Measurements from ENCODE around the gene FBXL16. TPM values are rescaled to one million over a fixed set of nuclear protein-coding genes. Genes with fewer than 3 reads are reported as not detected.

FBXL16 gene
- total RNA-seq, 1 experiment from 2014 or later = 14.6 TPM

- in situ Hi-C loops (cut with HindIII; ENCODE audit: low sequenced_read_pairs) = no loop called here
- DNase-seq (ENCODE audit: low spot score) = no peak
Observed at GRCh38 chr16:683396-684070, 22.1 kb downstream of the FBXL16 start.

DNA sequence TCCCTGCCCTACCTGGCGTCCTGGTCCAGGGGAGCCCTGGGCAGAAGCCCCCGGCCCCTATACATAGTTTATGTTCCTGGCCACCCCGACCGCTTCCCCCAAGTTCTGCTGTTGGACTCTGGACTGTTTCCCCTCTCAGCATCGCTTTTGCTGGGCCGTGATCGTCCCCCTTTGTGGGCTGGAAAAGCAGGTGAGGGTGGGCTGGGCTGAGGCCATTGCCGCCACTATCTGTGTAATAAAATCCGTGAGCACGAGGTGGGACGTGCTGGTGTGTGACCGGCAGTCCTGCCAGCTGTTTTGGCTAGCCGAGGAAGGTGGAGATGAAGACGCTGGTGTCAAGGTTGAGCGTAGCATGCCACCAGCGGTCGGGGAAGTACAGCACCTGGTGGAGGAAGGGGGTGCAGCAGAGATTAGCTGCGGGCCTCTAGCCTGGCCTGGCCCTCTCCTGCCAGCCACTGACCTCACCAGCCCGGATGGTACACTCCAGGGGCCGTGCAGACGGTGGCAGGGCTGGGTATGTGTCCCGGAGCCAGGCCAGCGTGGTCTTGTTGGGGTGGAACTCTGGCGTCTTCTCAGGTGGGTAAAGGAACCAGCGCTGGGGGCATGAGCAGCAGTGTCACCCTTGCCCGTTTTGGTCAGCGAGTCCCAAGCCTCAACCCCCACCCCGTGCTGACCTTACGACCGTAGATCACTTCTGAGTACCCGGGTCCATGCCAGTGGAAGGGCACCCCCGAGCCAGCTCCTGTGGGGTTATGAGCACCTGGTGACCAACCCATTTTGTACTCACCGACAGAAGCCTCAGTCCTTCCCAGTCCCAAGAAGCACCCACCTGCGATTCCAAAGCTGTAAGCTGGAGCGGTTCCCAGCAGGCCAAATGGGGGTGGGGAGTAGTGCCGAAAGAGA lies 22.9 kb downstream of the FBXL16 start:
- no peak for DNase-seq (ENCODE audit: low spot score)
- in situ Hi-C loops (cut with HindIII; ENCODE audit: low sequenced_read_pairs) = no loop called here

DNA sequence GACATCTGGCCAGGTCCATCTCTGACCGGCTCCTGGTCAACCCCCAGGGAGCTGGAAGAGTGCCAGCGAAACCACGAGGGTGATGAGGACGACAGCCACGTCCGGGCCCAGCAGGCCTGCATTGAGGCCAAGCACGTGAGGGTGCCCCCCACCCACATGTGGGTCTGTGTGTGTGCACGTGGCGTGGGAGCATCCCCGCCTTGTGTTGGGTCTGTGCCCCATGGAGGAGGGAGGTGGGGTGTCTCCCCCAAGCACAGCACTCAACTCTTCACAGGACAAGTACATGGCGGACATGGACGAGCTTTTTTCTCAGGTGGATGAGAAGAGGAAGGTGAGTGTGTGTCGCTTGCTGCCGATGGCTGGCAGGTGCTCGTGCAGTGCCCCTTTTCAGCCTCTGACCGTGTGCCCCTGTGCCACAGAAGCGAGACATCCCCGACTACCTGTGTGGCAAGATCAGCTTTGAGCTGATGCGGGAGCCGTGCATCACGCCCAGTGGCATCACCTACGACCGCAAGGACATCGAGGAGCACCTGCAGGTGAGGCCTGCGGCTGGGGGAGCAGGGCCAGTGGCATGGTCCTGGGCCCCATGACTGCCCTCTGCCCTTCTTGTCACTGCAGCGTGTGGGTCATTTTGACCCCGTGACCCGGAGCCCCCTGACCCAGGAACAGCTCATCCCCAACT lies 23.7 kb downstream of the FBXL16 start:
- DNase-seq (ENCODE audit: low spot score) = no peak
- in situ Hi-C loops (cut with HindIII; ENCODE audit: low sequenced_read_pairs) = no loop called here

- in situ Hi-C loops (cut with HindIII; ENCODE audit: low sequenced_read_pairs) = no loop called here
- peak; percentile 53 for DNase-seq (ENCODE audit: low spot score)
Observed at GRCh38 chr16:680967-681745, 24.4 kb downstream of the FBXL16 start.

GRCh38 chr16:680625-680945 lies 25.0 kb downstream of the FBXL16 start:
- no peak for DNase-seq (ENCODE audit: low spot score)
- in situ Hi-C loops (cut with HindIII; ENCODE audit: low sequenced_read_pairs) = no loop called here

DNA sequence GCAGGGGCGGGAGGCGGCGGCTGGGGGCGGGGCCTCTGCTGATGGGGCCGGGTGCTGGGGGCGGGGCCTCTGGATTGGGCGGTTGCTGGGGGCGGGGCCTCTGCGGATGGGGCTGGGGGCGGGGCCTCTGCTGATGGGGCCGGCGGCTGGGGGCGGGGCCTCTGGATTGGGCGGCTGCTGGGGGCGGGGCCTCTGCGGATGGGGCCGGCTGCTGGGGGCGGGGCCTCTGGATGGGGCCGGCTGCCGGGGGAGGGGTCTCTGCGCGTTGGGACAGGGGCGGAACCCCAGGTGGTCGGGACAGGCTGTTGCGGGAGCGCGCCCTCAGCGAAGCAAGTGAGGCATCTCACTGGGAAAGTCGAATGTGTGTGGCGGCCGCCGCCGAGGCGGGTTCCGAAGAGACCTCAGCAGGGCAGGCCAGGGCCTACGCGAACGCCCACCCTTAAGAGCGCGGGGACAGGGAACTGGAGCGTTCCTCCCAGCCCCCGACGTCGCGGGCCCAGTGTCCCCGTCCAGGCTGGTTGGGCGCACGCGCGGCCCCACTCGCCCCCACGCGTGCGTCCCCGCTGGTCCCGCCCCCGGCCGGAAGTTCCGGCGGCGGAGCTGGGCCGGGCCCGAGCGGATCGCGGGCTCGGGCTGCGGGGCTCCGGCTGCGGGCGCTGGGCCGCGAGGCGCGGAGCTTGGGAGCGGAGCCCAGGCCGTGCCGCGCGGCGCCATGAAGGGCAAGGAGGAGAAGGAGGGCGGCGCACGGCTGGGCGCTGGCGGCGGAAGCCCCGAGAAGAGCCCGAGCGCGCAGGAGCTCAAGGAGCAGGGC lies 25.6 kb downstream of the FBXL16 start, which contains the start of gene STUB1:
TSS of gene STUB1 (plus strand) at position 597 of the 811 bp plus-strand sequence. CDS start at position 713, 116 bp downstream.
- peak; percentile 75 for DNase-seq (ENCODE audit: low spot score)
- in situ Hi-C loops (cut with HindIII; ENCODE audit: low sequenced_read_pairs) = no loop called here

DNA sequence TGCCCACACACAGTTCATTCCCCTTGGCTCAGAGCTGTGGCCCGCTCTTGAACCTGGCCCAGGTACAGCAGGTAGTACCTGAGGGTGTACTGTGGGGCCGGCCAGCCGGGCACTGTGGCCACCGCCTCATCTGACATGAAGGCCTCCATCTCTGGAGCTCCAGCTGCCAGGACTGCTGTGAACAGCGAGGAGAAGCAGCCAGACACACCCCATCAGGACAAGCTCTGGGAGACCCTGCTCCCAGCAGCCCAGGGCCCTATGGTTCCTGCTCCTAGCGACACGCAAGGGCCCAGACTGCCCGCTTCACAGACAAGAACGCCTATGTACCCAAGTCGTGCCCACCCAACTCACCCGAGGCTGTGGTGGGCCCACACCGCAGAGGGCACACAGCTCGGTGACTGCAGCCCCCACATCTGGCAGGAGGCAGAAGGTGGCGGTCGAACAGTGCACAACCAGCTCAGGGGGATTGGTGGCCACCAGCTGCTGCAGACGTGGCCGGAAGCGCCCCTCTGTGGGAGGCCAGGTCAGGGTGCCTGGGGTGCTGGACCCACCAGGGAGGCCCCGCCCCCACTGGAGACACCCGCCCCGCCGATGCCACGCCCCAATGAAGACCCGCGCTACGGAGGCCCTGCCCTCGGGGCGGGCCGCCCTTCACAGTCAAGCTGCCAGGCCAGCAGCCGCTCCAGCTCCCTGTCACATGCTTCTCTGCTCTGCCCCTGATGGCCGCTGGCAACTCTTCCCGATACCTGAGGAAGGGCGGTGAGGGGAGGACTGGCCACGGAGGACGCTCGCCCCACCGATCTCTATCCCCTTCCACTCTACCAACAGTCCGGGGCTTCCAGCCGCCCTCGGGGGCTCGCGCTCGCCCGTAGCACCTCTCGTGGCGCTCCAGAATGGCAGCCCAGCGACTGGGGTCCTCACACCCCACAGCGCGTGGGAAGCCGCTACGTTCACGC lies 26.5 kb downstream of the FBXL16 start:
- DNase-seq (ENCODE audit: low spot score) = peak; percentile 76

GRCh38 chr16:678209-678857 lies 27.3 kb downstream of the FBXL16 start:
- in situ Hi-C loops (cut with HindIII; ENCODE audit: low sequenced_read_pairs) = no loop called here
- DNase-seq (ENCODE audit: low spot score) = peak; percentile 78

More for the DNA sequence above, 26.5 kb downstream of the FBXL16 start:
- in situ Hi-C loops (cut with HindIII; ENCODE audit: low sequenced_read_pairs) = no loop called here

GRCh38 chr16:677316-678190 lies 28.0 kb downstream of the FBXL16 start:
- no peak for DNase-seq (ENCODE audit: low spot score)
- in situ Hi-C loops (cut with HindIII; ENCODE audit: low sequenced_read_pairs) = no loop called here

- in situ Hi-C loops (cut with HindIII; ENCODE audit: low sequenced_read_pairs) = no loop called here
- no peak for DNase-seq (ENCODE audit: low spot score)
Observed at GRCh38 chr16:676913-677312, 28.7 kb downstream of the FBXL16 start.

DNA sequence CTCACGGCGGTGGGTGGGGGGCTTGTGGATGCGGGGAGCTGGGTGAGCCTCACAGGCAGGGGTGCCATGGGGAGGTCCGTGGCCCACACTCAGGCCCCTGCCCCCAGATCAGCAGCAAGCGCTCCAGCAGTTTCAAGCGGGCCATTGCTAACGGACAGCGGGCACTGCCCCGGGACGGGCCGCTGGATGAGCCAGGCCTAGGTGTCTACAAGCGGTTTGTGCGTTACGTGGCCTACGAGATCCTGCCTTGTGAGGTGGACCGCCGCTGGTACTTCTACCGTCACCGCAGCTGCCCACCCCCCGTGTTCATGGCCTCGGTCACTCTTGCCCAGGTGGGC lies 29.1 kb downstream of the FBXL16 start:
- DNase-seq (ENCODE audit: low spot score) = no peak
- in situ Hi-C loops (cut with HindIII; ENCODE audit: low sequenced_read_pairs) = no loop called here

DNA sequence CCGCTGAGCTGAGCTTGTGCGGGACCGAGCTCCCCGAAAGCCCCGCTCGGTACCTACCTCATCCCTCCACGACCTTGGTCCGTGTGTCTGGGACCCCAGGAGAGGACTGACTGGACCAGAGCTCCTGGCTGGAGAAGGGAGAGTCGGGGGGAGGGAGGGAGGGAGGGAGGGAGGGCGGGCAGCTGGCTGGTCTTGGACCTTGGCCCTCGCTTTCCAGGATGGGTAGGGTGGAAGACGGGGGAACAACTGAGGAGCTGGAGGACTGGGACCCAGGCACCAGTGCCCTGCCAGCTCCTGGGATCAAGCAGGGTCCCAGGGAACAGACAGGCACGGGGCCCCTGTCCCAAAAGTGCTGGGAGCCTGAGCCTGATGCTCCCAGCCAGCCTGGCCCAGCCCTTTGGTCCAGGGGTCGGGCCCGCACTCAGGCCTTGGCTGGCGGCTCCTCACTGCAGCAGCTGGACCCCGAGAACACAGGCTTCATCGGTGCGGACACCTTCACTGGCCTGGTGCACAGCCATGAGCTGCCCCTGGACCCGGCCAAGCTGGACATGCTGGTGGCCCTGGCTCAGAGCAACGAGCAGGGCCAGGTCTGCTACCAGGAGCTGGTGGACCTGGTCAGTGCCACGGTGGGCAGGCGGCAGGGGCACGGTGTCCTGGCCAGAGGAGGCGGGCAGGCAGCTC lies 29.6 kb downstream of the FBXL16 start:
- in situ Hi-C loops (cut with HindIII; ENCODE audit: low sequenced_read_pairs) = no loop called here
- DNase-seq (ENCODE audit: low spot score) = no peak

DNA sequence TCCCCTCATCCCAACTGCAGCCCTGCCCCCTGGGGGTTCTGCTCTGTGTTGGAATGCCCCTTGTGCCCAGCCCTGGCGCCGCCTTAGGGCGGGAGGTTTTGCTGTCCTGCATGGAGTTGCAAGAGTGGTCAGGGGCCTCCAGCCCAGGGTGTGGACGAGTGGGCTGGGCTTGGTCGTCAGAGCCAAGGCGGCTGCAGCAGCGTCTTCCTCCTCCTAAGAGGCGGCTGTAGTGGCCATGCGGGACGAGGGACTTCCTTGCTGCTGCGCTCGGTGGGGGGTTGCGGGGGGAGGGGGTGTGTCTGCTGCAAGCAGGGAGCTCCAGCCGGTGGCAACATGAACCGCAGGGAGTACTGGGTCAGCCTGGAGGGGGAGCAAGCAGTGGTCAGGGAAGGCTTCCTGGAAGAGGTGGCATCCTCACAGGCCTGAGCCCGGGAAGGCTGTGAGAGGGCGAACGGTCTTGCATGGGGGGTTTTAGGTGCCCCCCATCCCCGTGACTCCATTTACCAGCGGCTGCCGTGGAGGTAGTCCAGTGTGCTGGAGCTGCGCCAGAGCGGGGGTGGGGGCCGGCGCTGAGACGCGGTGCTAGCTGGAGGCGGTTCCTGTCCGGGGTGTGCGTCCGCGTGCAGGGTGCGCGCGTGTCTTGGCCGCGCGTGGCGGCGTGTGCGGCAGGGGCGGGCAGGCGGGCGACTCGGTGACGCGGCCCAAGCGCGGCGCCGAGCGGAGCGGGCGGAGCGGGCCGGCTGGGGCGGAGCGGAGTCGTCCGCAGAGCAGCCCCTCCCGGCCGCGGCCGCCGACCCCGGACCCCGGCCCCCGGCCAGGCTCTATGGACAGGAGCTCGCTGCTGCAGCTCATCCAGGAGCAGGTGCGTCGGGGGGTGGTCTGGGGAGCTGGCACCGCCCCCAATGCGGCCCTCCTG lies 30.4 kb downstream of the FBXL16 start, which contains the start of gene RHBDL1:
TSS of gene RHBDL1 (plus strand) at position 704 of the 916 bp plus-strand sequence. CDS start at position 824, 120 bp downstream.
- in situ Hi-C loops (cut with HindIII; ENCODE audit: low sequenced_read_pairs) = no loop called here
- peak; percentile 37 for DNase-seq (ENCODE audit: low spot score)

DNA sequence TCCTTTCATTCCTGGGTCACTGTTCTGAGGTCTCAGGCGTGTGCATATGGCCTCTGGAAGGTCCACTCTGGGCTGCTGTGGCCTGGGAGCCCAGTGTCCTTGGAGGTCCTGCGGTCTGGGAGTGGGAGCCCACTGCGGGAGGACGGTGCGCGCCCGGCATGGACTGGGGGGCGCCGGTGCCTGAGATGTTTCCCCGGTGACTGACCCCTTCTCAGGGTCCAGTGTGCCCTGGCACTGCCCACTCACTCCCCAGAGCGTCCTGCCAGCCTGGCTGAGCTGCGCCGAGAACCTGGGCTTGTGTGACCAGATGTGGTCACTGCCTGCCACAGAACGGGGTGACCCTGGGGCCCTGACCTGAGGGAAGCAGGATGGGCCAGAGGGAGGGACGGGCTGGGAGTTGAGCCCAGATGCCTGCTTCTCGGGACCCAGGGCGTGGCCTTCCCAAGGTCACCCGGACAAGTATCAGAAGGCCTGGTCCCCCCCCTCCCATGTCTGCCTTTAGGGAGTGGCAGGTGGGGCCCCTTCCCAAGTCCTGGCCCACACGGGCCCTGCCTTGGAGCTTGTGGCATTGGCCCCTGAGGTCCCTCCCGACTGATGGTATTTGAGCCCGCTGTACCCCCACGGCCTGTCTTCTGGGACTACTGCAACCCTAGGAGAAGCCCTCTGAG lies 31.3 kb downstream of the FBXL16 start:
- in situ Hi-C loops (cut with HindIII; ENCODE audit: low sequenced_read_pairs) = no loop called here
- no peak for DNase-seq (ENCODE audit: low spot score)
